Measurements from ENCODE around the gene GPR17. TPM values are rescaled to one million over a fixed set of nuclear protein-coding genes. Genes with fewer than 3 reads are reported as not detected.
A peak's percentile ranks its signal among the peaks of the same experiment; 100 is the strongest.

GPR17 gene
- total RNA-seq, 1 donor from 2014 or later: not detected

DNA sequence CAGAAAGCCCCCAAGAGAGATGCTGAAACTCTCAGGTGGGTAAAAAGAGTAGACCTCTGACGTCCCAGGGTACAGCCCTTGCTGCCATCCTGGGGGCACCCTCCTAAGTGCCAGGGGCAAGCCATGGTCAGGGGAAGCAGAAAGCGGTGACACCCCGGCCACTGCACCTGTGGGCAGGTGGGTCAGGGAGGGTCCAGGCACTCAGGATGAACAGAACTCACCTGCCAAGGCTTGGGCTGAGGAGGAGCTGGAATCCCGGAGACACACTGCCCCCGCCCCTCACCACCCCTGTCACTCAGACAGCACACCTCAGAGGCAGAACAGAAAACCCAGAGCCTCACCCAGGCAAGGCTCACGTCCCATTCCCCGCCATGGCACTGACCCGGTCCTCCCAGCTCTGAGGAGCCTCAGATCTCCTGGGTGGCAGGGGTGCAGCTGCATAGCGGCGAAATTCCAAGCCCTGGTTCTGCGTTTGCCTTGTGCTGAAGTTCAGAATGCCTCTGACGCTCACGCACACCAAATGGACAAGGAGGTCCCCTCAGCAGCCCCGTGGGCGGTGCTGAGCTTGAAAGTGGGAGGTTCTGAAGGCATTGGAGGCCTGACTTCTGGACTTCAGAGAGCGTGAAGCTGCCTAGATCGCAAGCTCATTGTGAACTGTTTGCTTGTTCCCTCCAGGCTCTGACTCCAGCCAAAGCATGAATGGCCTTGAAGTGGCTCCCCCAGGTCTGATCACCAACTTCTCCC is 4.3 kb downstream of the GPR17 start:
- H3K27me3 ChIP-seq: no peaks in the 10 kb centered on the region
- H3F3A ChIP-seq (ENCODE audit: low read depth): peaks cover 4% of the 10 kb centered on the region
- H3K36me3 ChIP-seq: no peaks in the 10 kb centered on the region
- no peak overlapping the region for H3K27ac ChIP-seq
- H3K4me2 ChIP-seq: no peak overlapping the region
- no peaks in the 10 kb centered on the region for H3K79me2 ChIP-seq (ENCODE audit: low read depth)
- H3K9ac ChIP-seq: no peak overlapping the region
- DNase-seq (ENCODE audit: low spot score): no peak
- Mint-ChIP-seq H3K27me3 (ENCODE audit: insufficient read depth, low read depth) (peaks cover 12% of the 10 kb centered on the region), H3K4me3 (no peak overlapping the region), H3K4me1 (peaks cover 53% of the 10 kb centered on the region), H3K36me3 (no peaks in the 10 kb centered on the region), H3K9me3 (no peaks in the 10 kb centered on the region), H3K27ac (no peak overlapping the region)
- H3K4me1 ChIP-seq: peaks cover 15% of the 10 kb centered on the region
- TF ChIP-seq, protein P1, sequence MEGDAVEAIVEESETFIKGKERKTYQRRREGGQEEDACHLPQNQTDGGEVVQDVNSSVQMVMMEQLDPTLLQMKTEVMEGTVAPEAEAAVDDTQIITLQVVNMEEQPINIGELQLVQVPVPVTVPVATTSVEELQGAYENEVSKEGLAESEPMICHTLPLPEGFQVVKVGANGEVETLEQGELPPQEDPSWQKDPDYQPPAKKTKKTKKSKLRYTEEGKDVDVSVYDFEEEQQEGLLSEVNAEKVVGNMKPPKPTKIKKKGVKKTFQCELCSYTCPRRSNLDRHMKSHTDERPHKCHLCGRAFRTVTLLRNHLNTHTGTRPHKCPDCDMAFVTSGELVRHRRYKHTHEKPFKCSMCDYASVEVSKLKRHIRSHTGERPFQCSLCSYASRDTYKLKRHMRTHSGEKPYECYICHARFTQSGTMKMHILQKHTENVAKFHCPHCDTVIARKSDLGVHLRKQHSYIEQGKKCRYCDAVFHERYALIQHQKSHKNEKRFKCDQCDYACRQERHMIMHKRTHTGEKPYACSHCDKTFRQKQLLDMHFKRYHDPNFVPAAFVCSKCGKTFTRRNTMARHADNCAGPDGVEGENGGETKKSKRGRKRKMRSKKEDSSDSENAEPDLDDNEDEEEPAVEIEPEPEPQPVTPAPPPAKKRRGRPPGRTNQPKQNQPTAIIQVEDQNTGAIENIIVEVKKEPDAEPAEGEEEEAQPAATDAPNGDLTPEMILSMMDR (IDR thresholded peaks at IDR 0.05): no peak
- no peak for TF ChIP-seq EZH2phosphoT487 (IDR thresholded peaks at IDR 0.05)
- TF ChIP-seq EZH2 (IDR thresholded peaks at IDR 0.05): no peak
- H3K9me3 ChIP-seq (ENCODE audit: low read depth): no peaks in the 10 kb centered on the region
- H4K20me1 ChIP-seq (ENCODE audit: low read depth): no peaks in the 10 kb centered on the region
- H3K4me3 ChIP-seq: no peak overlapping the region
- H2AFZ ChIP-seq (replicated peaks): no peak overlapping the region

DNA sequence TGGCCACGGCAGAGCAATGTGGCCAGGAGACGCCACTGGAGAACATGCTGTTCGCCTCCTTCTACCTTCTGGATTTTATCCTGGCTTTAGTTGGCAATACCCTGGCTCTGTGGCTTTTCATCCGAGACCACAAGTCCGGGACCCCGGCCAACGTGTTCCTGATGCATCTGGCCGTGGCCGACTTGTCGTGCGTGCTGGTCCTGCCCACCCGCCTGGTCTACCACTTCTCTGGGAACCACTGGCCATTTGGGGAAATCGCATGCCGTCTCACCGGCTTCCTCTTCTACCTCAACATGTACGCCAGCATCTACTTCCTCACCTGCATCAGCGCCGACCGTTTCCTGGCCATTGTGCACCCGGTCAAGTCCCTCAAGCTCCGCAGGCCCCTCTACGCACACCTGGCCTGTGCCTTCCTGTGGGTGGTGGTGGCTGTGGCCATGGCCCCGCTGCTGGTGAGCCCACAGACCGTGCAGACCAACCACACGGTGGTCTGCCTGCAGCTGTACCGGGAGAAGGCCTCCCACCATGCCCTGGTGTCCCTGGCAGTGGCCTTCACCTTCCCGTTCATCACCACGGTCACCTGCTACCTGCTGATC is 4.9 kb downstream of the GPR17 start:
- H3K27ac Mint-ChIP-seq: no peak overlapping the region
- H3K9me3 Mint-ChIP-seq: no peaks in the 10 kb centered on the region
- no peak overlapping the region for H3K4me3 Mint-ChIP-seq
- H3K4me3 ChIP-seq: no peak overlapping the region
- no peak overlapping the region for H3K27ac ChIP-seq
- no peaks in the 10 kb centered on the region for H3K36me3 Mint-ChIP-seq
- TF ChIP-seq, protein P1 (IDR thresholded peaks at IDR 0.05): no peak
- TF ChIP-seq EZH2phosphoT487 (IDR thresholded peaks at IDR 0.05) (no peak), EZH2 (IDR thresholded peaks at IDR 0.05) (no peak)
- H3K79me2 ChIP-seq (ENCODE audit: low read depth): no peaks in the 10 kb centered on the region
- H4K20me1 ChIP-seq (ENCODE audit: low read depth): no peaks in the 10 kb centered on the region
- DNase-seq (ENCODE audit: low spot score): no peak
- peaks cover 10% of the 10 kb centered on the region for H3F3A ChIP-seq (ENCODE audit: low read depth)
- peaks cover 12% of the 10 kb centered on the region for H3K27me3 Mint-ChIP-seq (ENCODE audit: insufficient read depth, low read depth)
- no peaks in the 10 kb centered on the region for H3K36me3 ChIP-seq
- H3K4me1 ChIP-seq: peaks cover 16% of the 10 kb centered on the region
- peaks cover 54% of the 10 kb centered on the region for H3K4me1 Mint-ChIP-seq
- no peak overlapping the region for H3K4me2 ChIP-seq
- H3K9me3 ChIP-seq (ENCODE audit: low read depth): no peaks in the 10 kb centered on the region
- no peak overlapping the region for H3K9ac ChIP-seq
- H3K27me3 ChIP-seq: no peaks in the 10 kb centered on the region
- no peak overlapping the region for H2AFZ ChIP-seq (replicated peaks)

DNA sequence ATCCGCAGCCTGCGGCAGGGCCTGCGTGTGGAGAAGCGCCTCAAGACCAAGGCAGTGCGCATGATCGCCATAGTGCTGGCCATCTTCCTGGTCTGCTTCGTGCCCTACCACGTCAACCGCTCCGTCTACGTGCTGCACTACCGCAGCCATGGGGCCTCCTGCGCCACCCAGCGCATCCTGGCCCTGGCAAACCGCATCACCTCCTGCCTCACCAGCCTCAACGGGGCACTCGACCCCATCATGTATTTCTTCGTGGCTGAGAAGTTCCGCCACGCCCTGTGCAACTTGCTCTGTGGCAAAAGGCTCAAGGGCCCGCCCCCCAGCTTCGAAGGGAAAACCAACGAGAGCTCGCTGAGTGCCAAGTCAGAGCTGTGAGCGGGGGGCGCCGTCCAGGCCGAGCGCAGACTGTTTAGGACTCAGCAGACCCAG is 5.4 kb downstream of the GPR17 start:
- H3K27ac Mint-ChIP-seq: peak overlapping the region; percentile 82

More for the DNA sequence above, 5.4 kb downstream of the GPR17 start:
- Histone ChIP-seq H4K20me1 (ENCODE audit: low read depth) (no peaks in the 10 kb centered on the region), H3K4me3 (no peak overlapping the region), H3K27me3 (no peaks in the 10 kb centered on the region), H3K9ac (no peak overlapping the region), H3K4me2 (no peak overlapping the region), H3K9me3 (ENCODE audit: low read depth) (no peaks in the 10 kb centered on the region), H3K79me2 (ENCODE audit: low read depth) (no peaks in the 10 kb centered on the region), H3K4me1 (peaks cover 16% of the 10 kb centered on the region), H2AFZ (replicated peaks) (no peak overlapping the region), H3K27ac (no peak overlapping the region), H3F3A (ENCODE audit: low read depth) (peaks cover 12% of the 10 kb centered on the region), H3K36me3 (no peaks in the 10 kb centered on the region)
- no peaks in the 10 kb centered on the region for H3K9me3 Mint-ChIP-seq
- no peak overlapping the region for H3K4me3 Mint-ChIP-seq
- peaks cover 12% of the 10 kb centered on the region for H3K27me3 Mint-ChIP-seq (ENCODE audit: insufficient read depth, low read depth)
- no peak for TF ChIP-seq EZH2phosphoT487 (IDR thresholded peaks at IDR 0.05)
- TF ChIP-seq, protein P1 (IDR thresholded peaks at IDR 0.05): no peak
- TF ChIP-seq EZH2 (IDR thresholded peaks at IDR 0.05): no peak
- DNase-seq (ENCODE audit: low spot score): no peak
- no peaks in the 10 kb centered on the region for H3K36me3 Mint-ChIP-seq
- peaks cover 54% of the 10 kb centered on the region for H3K4me1 Mint-ChIP-seq
